IPS-18c (cell line): ENCODE data around the gene FBXW8.
"Not testable (repeated sequence)": the region's sequence is repeated elsewhere in the genome, so short reads cannot be mapped to it uniquely, and the experiment has no call there.

Source experiments
- H3K4me3 ChIP-seq: 2 replicates; pipeline ENCODE4 v1.7.0; 2013; ENCODE audit warnings: low read depth, mild to moderate bottlenecking, low read length, moderate library complexity; ENCODE audit not compliant: insufficient read depth
- H3K9me3 ChIP-seq: one replicate; pipeline ENCODE4 v1.6.1; 2013; ENCODE audit warnings: mild to moderate bottlenecking, low read length, moderate library complexity; ENCODE audit not compliant: control insufficient read depth, insufficient read depth

FBXW8 gene

GRCh38 chr12:117046861-117047530, 136.2 kb downstream of the FBXW8 start:
- Histone ChIP-seq H3K4me3 (no peak overlapping the region), H3K9me3 (peaks cover 2% of the 10 kb centered on the region)

- H3K4me3 ChIP-seq = no peak overlapping the region
Observed at GRCh38 chr12:117047810-117048584, 137.2 kb downstream of the FBXW8 start.

GRCh38 chr12:117048585-117048904, 137.8 kb downstream of the FBXW8 start:
- Histone ChIP-seq H3K4me3 (no peak overlapping the region), H3K9me3 (peaks cover under 1% of the 10 kb centered on the region)

More at GRCh38 chr12:117047810-117048584, 137.2 kb downstream of the FBXW8 start:
- H3K9me3 ChIP-seq = peaks cover 2% of the 10 kb centered on the region

GRCh38 chr12:117049295-117049694, 138.5 kb downstream of the FBXW8 start:
- Histone ChIP-seq H3K4me3 (no peak overlapping the region), H3K9me3 (no peaks in the 10 kb centered on the region)

GRCh38 chr12:117050060-117050459, 139.3 kb downstream of the FBXW8 start:
- no peak overlapping the region for H3K4me3 ChIP-seq
- no peaks in the 10 kb centered on the region for H3K9me3 ChIP-seq

GRCh38 chr12:117051380-117051779, 140.6 kb downstream of the FBXW8 start:
- H3K4me3 ChIP-seq = no peak overlapping the region
- no peaks in the 10 kb centered on the region for H3K9me3 ChIP-seq

- H3K9me3 ChIP-seq = no peaks in the 10 kb centered on the region
- H3K4me3 ChIP-seq = no peak overlapping the region
Observed at GRCh38 chr12:117052386-117053049, 141.8 kb downstream of the FBXW8 start.

GRCh38 chr12:117053050-117053400, 142.3 kb downstream of the FBXW8 start:
- no peak overlapping the region for H3K4me3 ChIP-seq

GRCh38 chr12:117053597-117054201, 142.9 kb downstream of the FBXW8 start:
- H3K9me3 ChIP-seq = no peaks in the 10 kb centered on the region
- no peak overlapping the region for H3K4me3 ChIP-seq

More at GRCh38 chr12:117053050-117053400, 142.3 kb downstream of the FBXW8 start:
- H3K9me3 ChIP-seq = no peaks in the 10 kb centered on the region

GRCh38 chr12:117054279-117054678, 143.5 kb downstream of the FBXW8 start:
- no peaks in the 10 kb centered on the region for H3K9me3 ChIP-seq
- H3K4me3 ChIP-seq = no peak overlapping the region

- not testable (repeated sequence) for H3K4me3 ChIP-seq, H3K9me3 ChIP-seq
Observed at GRCh38 chr12:117057626-117058025, 146.9 kb downstream of the FBXW8 start.

GRCh38 chr12:117058442-117059072, 147.8 kb downstream of the FBXW8 start:
- Histone ChIP-seq H3K4me3 (no peak overlapping the region), H3K9me3 (peaks cover under 1% of the 10 kb centered on the region)

GRCh38 chr12:117059156-117059555, 148.4 kb downstream of the FBXW8 start:
- peaks cover 4% of the 10 kb centered on the region for H3K9me3 ChIP-seq
- no peak overlapping the region for H3K4me3 ChIP-seq

- Histone ChIP-seq H3K9me3 (peaks cover 4% of the 10 kb centered on the region), H3K4me3 (no peak overlapping the region)
Observed at GRCh38 chr12:117060246-117060928, 149.6 kb downstream of the FBXW8 start.

GRCh38 chr12:117060929-117061305, 150.2 kb downstream of the FBXW8 start:
- H3K4me3 ChIP-seq = no peak overlapping the region

GRCh38 chr12:117061555-117062079, 150.9 kb downstream of the FBXW8 start:
- Histone ChIP-seq H3K4me3 (no peak overlapping the region), H3K9me3 (peaks cover 4% of the 10 kb centered on the region)

More at GRCh38 chr12:117060929-117061305, 150.2 kb downstream of the FBXW8 start:
- H3K9me3 ChIP-seq = peaks cover 4% of the 10 kb centered on the region
